Activated CD4-positive, CD25-positive, alpha-beta regulatory T cell (primary cell): ENCODE measurements around the gene CDC42BPB.

Source experiments
- DNase-seq, 4 experiments: peaks; one replicate each; lab custom pipeline; 2025; lab: John Stamatoyannopoulos, UW

Gene CDC42BPB

GRCh38 chr14:103095210-103095778, 37.9 kb upstream of the CDC42BPB start:
- DNase-seq = no peak

- no peak for DNase-seq
Measured at GRCh38 chr14:103094406-103095209, 37.3 kb upstream of the CDC42BPB start, which contains the start of gene EXOC3L4. TSS of gene EXOC3L4 (plus strand) at chr14:103094725. CDS start at chr14:103100220, 5,495 bp downstream.

- no peak for DNase-seq
Measured at GRCh38 chr14:103093856-103094405, 36.6 kb upstream of the CDC42BPB start.

- no peak for DNase-seq
Measured at GRCh38 chr14:103091883-103092222, 34.5 kb upstream of the CDC42BPB start.

- peak; percentile 58 to 66 (median 62) for DNase-seq
Measured at GRCh38 chr14:103091041-103091882, 33.9 kb upstream of the CDC42BPB start.

- no peak for DNase-seq
Measured at GRCh38 chr14:103090481-103091020, 33.2 kb upstream of the CDC42BPB start.

GRCh38 chr14:103089386-103090335, 32.3 kb upstream of the CDC42BPB start:
- no peak for DNase-seq

- no peak for DNase-seq
Measured at GRCh38 chr14:103088921-103089320, 31.6 kb upstream of the CDC42BPB start.

- DNase-seq = no peak
Measured at GRCh38 chr14:103087343-103087835, 30.0 kb upstream of the CDC42BPB start.

GRCh38 chr14:103086771-103087342, 29.5 kb upstream of the CDC42BPB start:
- no peak for DNase-seq

GRCh38 chr14:103085106-103086091, 28.1 kb upstream of the CDC42BPB start:
- DNase-seq = no peak

GRCh38 chr14:103084021-103084919, 26.9 kb upstream of the CDC42BPB start, which contains the start of gene LBHD2:
TSS of gene LBHD2 (plus strand) at chr14:103084210. CDS start at chr14:103086013, 1,803 bp downstream.
- no peak for DNase-seq

- no peak for DNase-seq
Measured at GRCh38 chr14:103081951-103082350, 24.6 kb upstream of the CDC42BPB start.

GRCh38 chr14:103078860-103079587, 21.7 kb upstream of the CDC42BPB start:
- no peak for DNase-seq

- DNase-seq = peak in 3 of 4 experiments; percentile 43 to 53 (median 51)
Measured at GRCh38 chr14:103078420-103078749, 21.0 kb upstream of the CDC42BPB start.

GRCh38 chr14:103074729-103075367, 17.5 kb upstream of the CDC42BPB start:
- DNase-seq = no peak
